C4-2B (cell line): ENCODE results near the gene SRRM2.

Source experiments
- H3K27ac ChIP-seq: fragments of 450-650 bp; 2 replicates; pipeline ENCODE4 v1.5.1; 2017
- CTCF ChIP-seq: fragments of 450-650 bp; conservative IDR thresholded peaks from 2 replicates; pipeline ENCODE4 v1.5.1; 2017; ENCODE audit warnings: mild to moderate bottlenecking
- ZFX ChIP-seq: fragments of 450-650 bp; IDR thresholded peaks from 2 replicates; pipeline ENCODE4 v1.6.1; 2017

The SRRM2 gene

GRCh38 chr16:2715519-2715918 is 36.9 kb upstream of the SRRM2 start:
- no peak overlapping the region for H3K27ac ChIP-seq
- TF ChIP-seq ZFX = no peak
- TF ChIP-seq CTCF = no peak

- TF ChIP-seq ZFX (no peak), CTCF (no peak)
Observed at GRCh38 chr16:2715966-2716885, 36.2 kb upstream of the SRRM2 start.

GRCh38 chr16:2716948-2717347 is 35.5 kb upstream of the SRRM2 start:
- no peak for TF ChIP-seq ZFX
- TF ChIP-seq CTCF = no peak
- H3K27ac ChIP-seq = no peak overlapping the region; the same call in 1 of the 2 replicates

More at GRCh38 chr16:2715966-2716885, 36.2 kb upstream of the SRRM2 start:
- no peak overlapping the region; the same call in 1 of the 2 replicates for H3K27ac ChIP-seq

- TF ChIP-seq ZFX (no peak), CTCF (no peak)
- peak overlapping the region; percentile 98 for H3K27ac ChIP-seq
Observed at GRCh38 chr16:2717383-2718263, 34.8 kb upstream of the SRRM2 start.

- H3K27ac ChIP-seq = peak overlapping the region; percentile 98
- TF ChIP-seq CTCF (no peak), ZFX (peak; percentile 57; the same call in 1 of the 2 replicates)
Observed at GRCh38 chr16:2719328-2720063, 32.9 kb upstream of the SRRM2 start.

GRCh38 chr16:2720064-2720457 is 32.4 kb upstream of the SRRM2 start, which contains the start of gene PRSS27:
Gene PRSS27, minus strand, starts transcription at chr16:2720224. Its CDS starts 64 bp downstream, at chr16:2720160.
- H3K27ac ChIP-seq = peak within 1 kb of the TSS; percentile 98
- TF ChIP-seq ZFX (0 out of 2 replicates have a peak, but pooled peaks have one; percentile 6), CTCF (no peak)
